Thyroid gland (tissue), 4 donors: ENCODE measurements around the gene RSRC1. TPM values are rescaled to one million over a fixed set of nuclear protein-coding genes. Genes with fewer than 3 reads are reported as not detected.

ENCODE experiments used
- DNase-seq, 2 donors: peaks; one replicate each; pipeline ENCODE4 v3.0.0-alpha.2; 2019
- H3K27ac ChIP-seq, 3 donors: fragments of 200-600 bp; sonication (generic); 1 replicate in 2 of 3; 2 replicates in 1 of 3; pipeline ENCODE4 v1.5.1; 2016 to 2019; ENCODE audit warnings: mild to moderate bottlenecking in 1 of 3, moderate library complexity in 1 of 3
- H3K27me3 ChIP-seq: fragments of 200-600 bp; sonication (generic); one replicate; pipeline ENCODE4 v1.5.1; 2019
- H3K36me3 ChIP-seq, 2 donors: fragments of 200-600 bp; sonication (generic); one replicate each; pipeline ENCODE4 v1.5.1; 2016 to 2019
- H3K4me1 ChIP-seq, 2 donors: fragments of 200-600 bp; sonication (generic); one replicate each; pipeline ENCODE4 v1.5.1; 2017 to 2019
- H3K4me3 ChIP-seq, 3 donors: fragments of 200-600 bp; sonication (generic); replicated peaks in 1 of 3; 1 replicate in 2 of 3; 2 replicates in 1 of 3; pipeline ENCODE4 v1.5.1; 2016; ENCODE audit warnings: mild to moderate bottlenecking in 1 of 3
- H3K9me3 ChIP-seq: fragments of 200-600 bp; sonication (generic); one replicate; pipeline ENCODE4 v1.5.1; 2017
- POLR2A ChIP-seq, 2 donors: fragments of 450-650 bp; IDR thresholded peaks; one replicate each; pipeline ENCODE4 v1.6.1; 2017; ENCODE audit warnings: antibody characterized with exemption in 2 of 2, mild to moderate bottlenecking in 2 of 2, moderate library complexity in 1 of 2
- WGBS, 2 donors: methylation state at CpG; one replicate each; pipeline ENCODE4 v1.1.5; 2017; 5-methylcytosine and 5-hydroxymethylcytosine counted together
- intact Hi-C: fragments of 100-400 bp; cut with DNase I; formaldehyde crosslinking; loops from one replicate; pipeline ENCODE4 v1.15.1; 2023
- total RNA-seq, 4 donors: library from RNA; depleted of rRNA; stranded (reverse); fragments of >200 nt; gene quantifications; one replicate each; pipeline ENCODE4 v1.2.3, GENCODE V29; 2016
- TF ChIP-seq, protein P1 (sequence below), 6 experiments: fragments of 200-600 bp in 3 of 6; fragments of 450-650 bp in 3 of 6; sonication (generic) in 3 of 6; IDR thresholded peaks; one replicate each; pipeline ENCODE4 v1.5.1; 2016 to 2019; ENCODE audit warnings: antibody characterized with exemption in 6 of 6, mild to moderate bottlenecking in 2 of 6, inconsistent platforms in 1 of 6, moderate library complexity in 1 of 6

The RSRC1 gene
- total RNA-seq, 4 donors from 2014 or later = 51.7 to 65.4 (median 59.9) TPM

DNA sequence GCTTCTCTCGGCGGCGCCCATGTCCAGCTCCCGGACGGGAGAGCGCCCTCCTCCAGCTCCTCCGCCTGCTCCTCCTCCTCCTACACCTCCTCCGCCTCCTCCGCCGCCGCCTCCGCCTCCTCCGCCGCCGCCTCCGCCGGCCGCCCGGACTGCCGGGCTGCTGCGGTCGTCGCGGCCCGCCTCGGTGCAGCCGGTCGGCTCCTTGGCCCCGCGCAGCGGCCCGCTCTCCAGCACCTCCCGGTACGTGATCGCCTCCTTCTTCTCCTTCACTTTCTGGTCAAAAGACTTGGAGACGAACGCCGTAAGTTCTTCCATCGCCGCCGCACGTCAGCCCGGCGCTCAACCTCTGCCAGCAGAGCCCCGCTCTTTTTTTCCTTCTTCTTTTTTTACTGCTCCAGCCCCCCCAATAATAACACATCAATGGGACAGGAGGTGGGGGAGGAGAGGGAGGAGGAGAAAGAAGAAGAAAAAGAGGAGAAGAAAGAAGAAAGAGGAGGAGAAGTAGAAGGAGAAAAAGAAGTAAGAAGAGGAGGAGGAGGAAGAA lies 4.1 kb upstream of the RSRC1 start:
- Histone ChIP-seq H3K27me3 (peaks cover 75% of the 10 kb centered on the region), H3K9me3 (no peaks in the 10 kb centered on the region), H3K4me3 (peak overlapping the region in 1 of 3 donors; percentile 29), H3K4me1 (peaks cover 20 to 41% of the 10 kb centered on the region in 2 donors), H3K36me3 (no peaks in the 10 kb centered on the region), H3K27ac (no peak overlapping the region)
- DNase-seq = no peak
- intact Hi-C loops = no loop called here
- WGBS, 2 donors = 2 to 3% methylated on average over 38 to 45 of the region's 45 CpGs
- TF ChIP-seq POLR2A (IDR thresholded peaks at IDR 0.05) = no peak
- TF ChIP-seq, protein P1, sequence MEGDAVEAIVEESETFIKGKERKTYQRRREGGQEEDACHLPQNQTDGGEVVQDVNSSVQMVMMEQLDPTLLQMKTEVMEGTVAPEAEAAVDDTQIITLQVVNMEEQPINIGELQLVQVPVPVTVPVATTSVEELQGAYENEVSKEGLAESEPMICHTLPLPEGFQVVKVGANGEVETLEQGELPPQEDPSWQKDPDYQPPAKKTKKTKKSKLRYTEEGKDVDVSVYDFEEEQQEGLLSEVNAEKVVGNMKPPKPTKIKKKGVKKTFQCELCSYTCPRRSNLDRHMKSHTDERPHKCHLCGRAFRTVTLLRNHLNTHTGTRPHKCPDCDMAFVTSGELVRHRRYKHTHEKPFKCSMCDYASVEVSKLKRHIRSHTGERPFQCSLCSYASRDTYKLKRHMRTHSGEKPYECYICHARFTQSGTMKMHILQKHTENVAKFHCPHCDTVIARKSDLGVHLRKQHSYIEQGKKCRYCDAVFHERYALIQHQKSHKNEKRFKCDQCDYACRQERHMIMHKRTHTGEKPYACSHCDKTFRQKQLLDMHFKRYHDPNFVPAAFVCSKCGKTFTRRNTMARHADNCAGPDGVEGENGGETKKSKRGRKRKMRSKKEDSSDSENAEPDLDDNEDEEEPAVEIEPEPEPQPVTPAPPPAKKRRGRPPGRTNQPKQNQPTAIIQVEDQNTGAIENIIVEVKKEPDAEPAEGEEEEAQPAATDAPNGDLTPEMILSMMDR (IDR thresholded peaks at IDR 0.05) = no peak

DNA sequence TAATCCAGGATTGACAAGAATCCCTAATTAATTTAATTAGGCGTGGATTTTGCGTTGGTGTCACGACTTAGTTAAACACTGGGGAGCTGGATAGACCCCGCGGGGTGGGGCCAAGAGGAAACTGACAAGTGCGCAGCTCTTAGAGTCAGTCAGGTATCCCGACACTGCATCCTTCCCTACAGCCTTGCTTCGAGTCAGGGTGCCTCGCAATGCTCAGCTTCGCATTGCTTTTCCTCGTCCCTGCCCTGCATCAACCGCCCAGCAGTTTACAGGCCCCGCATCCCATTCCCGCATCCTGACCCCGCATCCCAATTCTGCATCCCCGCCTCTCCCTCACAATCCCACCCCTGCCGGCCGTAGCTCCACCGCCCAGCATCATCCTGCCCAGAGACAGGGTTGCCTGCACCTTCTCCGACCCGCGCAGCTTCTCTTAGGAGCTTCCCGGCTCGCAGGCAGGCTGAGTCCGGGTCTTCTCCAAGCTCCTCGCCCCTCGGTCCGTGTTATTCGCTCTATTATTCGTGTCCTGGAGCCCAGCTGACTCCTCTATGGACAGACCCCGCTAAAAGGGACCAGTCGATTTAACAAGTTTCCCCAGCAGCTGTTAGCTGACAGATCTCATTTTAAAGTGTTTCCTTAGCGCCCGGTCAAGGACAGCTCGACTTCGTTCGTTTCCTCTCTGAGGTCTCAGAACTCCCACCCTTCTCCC lies 3.0 kb upstream of the RSRC1 start:
- 3 to 6% methylated on average over 34 to 35 of the region's 37 CpGs for WGBS, 2 donors
- Histone ChIP-seq H3K9me3 (no peaks in the 10 kb centered on the region), H3K4me1 (peaks cover 24 to 47% of the 10 kb centered on the region in 2 donors), H3K27me3 (peaks cover 63% of the 10 kb centered on the region), H3K36me3 (no peaks in the 10 kb centered on the region), H3K4me3 (no peak overlapping the region), H3K27ac (no peak overlapping the region)
- DNase-seq = no peak
- no peak for TF ChIP-seq POLR2A (IDR thresholded peaks at IDR 0.05)
- TF ChIP-seq, protein P1 (IDR thresholded peaks at IDR 0.05) = no peak
- intact Hi-C loops = no loop called here

- peaks cover 54% of the 10 kb centered on the region for H3K27me3 ChIP-seq
- H3K27ac ChIP-seq = no peak overlapping the region
- intact Hi-C loops = no loop called here
- peaks cover 23 to 45% of the 10 kb centered on the region in 2 donors for H3K4me1 ChIP-seq
- H3K4me3 ChIP-seq = no peak overlapping the region
- H3K36me3 ChIP-seq = no peaks in the 10 kb centered on the region
- DNase-seq = no peak
- TF ChIP-seq POLR2A (IDR thresholded peaks at IDR 0.05) = no peak
- TF ChIP-seq, protein P1 (IDR thresholded peaks at IDR 0.05) = no peak
- no peaks in the 10 kb centered on the region for H3K9me3 ChIP-seq
- 21 to 25% methylated on average over 15 of the region's 15 CpGs for WGBS, 2 donors
These were observed 2.1 kb upstream of the RSRC1 start for GRCh38 chr3:158107605-158108444.

DNA sequence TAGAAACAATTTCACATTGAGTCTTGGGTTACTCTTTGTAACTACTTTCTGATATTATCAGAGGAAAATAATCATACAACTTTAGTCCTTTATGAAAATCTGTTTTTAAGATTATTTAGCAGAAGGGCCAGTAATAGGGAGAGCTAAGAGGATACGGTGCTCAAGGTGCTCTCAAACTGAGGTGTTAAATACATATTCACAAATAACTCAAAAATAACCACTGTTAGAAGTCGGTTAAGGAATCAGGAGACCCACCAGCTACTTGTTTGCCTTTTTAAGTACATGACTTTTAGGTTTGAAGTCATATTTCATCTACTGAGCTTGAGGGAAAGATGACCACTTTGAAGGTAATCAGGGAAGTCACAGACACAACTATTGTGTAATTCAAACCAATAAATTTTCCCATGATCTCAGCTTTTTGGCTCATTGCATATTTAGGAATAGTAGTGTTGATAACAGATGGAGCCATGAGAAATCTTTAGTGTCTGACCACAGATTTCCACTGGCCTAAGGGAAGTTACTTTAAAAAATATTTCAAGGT lies 1.4 kb upstream of the RSRC1 start:
- peaks cover 47% of the 10 kb centered on the region for H3K27me3 ChIP-seq
- DNase-seq = no peak
- H3K27ac ChIP-seq = no peak overlapping the region
- intact Hi-C loops = no loop called here
- peaks cover 16 to 38% of the 10 kb centered on the region in 2 donors for H3K4me1 ChIP-seq
- 20 to 33% methylated on average over 2 of the region's 2 CpGs for WGBS, 2 donors
- no peak overlapping the region for H3K4me3 ChIP-seq
- H3K36me3 ChIP-seq = no peaks in the 10 kb centered on the region
- no peak for TF ChIP-seq POLR2A (IDR thresholded peaks at IDR 0.05)
- TF ChIP-seq, protein P1 (IDR thresholded peaks at IDR 0.05) = no peak
- no peaks in the 10 kb centered on the region for H3K9me3 ChIP-seq
